Globus pallidus (tissue), 1 donor: Measurements from ENCODE around the gene MGAT4C.

Experiments used
- DNase-seq: peaks from one replicate; pipeline ENCODE4 v3.0.0-alpha.2; 2015; ENCODE audit warnings: low spot score

The MGAT4C gene

DNA sequence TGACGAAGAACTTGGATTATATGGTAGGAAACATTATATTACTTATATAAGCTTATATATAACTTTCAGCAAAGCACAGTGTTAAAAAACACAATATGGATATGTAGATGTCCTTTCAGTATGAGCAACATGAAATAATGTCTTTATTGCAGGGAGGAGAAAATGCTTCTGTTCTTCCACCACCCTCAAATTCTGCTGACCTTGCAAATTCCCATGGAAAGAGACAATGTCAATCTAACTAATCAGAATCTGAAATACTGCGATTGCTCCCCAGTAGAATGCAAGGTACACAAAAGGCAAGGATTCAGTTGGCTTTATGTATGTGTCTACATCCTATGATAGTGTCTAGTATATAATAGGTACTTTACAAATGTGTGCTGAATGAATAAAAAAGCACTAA, 26.4 kb downstream of the MGAT4C start:
- no peak for DNase-seq

DNA sequence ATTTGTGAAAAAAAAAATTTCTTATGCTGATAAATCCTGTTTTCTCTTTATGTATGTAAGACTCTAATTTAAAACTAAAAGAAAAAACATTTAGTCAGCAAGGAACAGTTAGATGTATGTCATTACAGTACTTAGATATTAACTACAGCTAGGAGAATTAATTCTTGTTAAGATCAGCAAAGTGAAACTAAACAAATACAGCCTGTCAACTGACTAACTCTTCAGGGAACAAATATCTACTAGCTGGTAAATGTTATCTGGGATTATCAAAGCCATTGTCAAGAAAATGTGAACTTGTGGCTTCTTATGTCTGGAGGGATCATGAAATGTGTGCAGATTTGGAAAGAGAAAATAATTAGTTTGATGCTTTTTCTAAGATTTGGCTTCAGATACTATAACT, 27.5 kb downstream of the MGAT4C start:
- no peak for DNase-seq

DNA sequence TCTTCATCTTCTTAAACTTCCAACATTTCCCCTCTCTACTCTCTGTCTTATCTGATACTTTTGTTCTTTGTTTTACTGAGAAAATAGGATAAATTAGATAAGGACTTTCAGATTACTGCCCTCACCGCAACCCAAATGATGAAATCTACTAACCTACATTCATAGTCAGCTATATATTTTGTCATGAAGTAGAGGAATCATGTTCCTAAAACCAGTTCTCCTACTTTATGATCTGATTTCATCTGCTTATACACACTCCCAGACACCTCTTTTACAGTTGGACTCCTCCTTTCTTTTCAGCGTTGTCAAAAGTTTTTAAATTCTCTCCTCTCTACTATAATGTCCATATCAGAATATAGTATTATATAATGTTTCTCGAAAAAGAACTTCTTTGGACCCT, 29.7 kb downstream of the MGAT4C start:
- DNase-seq, result no peak

DNA sequence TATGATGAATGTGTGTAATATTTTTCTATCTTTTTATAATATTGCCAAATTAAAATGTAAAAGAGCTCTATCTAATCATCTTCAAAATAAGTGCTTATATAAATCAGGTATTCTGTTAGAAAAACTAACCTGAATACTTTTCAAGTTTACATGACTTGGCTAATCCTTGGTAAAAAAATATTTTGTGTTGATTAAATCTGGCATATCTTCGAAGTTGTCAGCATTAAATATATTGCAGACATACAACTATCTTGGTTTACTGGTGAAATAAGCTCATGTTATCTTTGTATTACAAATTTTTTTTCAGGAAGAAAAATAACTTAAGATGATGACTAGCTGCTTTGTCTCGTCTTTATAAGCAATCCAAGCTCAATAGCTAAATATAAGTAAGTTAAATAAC, 39.6 kb downstream of the MGAT4C start:
- DNase-seq, result no peak

DNA sequence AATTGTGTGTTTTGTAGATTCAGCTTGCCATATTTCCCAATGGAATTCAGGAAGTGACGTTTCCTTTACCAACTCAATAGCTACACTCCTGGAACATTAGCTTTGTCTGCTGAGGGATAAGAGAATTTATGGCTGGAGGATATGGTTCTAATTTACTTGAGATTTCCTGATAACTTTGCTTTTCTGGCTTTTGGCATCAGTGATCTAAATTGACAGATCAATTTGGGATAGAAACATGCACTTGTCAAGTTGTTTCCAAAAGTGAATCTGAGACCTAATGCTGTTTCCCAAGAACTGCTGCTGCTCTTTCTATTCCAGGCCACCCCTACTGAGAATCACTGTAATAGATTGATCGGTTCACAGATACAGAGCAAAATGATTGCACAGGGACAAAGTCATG, 43.2 kb downstream of the MGAT4C start:
- DNase-seq, result no peak

DNA sequence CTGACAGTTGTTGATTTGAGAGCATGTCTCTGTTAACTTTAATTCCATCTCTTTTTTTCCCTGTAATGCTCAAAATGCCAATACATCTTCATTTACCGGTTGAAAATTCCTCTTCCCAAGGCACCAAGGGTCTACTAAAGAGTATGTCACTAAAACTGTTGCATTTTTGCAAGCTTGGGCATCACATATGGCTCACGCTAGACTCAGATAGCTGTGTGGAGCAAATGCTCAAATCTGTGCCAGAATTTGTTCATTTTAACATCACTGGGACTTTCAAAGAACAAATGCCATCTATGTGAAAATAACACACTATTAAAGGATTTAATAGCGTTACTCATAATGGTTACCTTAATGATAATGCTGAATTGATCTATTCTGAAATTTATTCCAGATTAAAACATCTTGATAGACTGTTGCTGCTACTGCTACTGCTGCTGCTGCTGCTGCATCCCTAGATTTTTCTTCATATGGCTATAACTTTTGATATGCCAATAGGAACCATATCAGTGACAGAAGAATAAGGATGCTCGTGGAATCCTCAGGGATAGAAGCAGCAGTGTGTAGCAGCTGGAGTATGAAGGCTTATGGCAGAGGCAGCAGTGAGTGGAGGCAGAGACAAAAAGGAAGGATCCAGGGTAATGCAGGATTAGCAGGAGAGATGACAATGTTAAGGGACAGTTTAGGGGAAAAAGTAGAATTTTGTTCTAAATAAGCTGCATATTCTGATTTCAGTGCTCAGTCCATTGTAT, 57.3 kb downstream of the MGAT4C start:
- no peak for DNase-seq

GRCh38 chr12:86196465-86196864, 59.7 kb downstream of the MGAT4C start:
- DNase-seq, result no peak

- DNase-seq, result peak; percentile 47
Measured at GRCh38 chr12:86194721-86195120, 61.5 kb downstream of the MGAT4C start.

GRCh38 chr12:86193931-86194330, 62.3 kb downstream of the MGAT4C start:
- no peak for DNase-seq

- no peak for DNase-seq
Measured at GRCh38 chr12:86188226-86188625, 68.0 kb downstream of the MGAT4C start.

DNA sequence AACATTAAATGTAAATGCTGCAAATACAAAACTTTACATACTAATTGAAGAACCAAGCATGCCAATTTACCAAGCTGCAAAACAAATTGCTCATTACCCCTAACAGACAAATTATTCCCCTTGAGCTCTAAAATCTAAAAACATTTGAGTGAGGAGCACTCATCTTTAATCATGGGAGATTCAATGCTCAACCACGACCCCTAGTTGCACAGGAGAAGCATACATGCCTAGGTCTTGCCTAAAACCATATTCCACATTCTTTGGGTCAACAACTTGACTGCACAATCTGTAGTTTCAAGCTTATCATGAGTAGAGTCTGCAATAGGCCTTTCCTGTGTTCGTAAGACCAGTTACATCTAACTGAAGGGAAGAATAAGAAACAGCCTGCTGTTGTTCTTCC, 69.7 kb downstream of the MGAT4C start:
- no peak for DNase-seq

- DNase-seq, result no peak
Measured at GRCh38 chr12:86179855-86180254, 76.3 kb downstream of the MGAT4C start.

DNA sequence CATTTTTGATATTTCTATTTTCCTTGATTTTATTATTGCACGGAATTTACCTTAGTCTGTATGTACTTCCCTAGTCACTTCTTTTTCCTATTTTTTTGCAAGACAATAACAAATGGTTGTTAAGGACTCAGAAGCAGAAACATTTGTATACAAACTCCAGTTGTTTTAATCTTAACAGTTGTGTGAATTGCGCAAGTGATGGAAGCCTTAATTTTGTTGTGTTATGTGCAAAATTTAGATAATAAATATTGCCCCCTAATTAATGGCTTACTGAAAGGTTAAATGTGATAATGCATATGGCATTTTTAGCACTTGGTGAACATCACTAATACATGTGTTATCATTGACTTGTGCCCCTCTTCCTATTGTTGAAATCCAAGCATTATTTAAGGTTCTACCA, 82.0 kb downstream of the MGAT4C start:
- DNase-seq, result no peak

GRCh38 chr12:86172913-86173443, 83.2 kb downstream of the MGAT4C start:
- no peak for DNase-seq

DNA sequence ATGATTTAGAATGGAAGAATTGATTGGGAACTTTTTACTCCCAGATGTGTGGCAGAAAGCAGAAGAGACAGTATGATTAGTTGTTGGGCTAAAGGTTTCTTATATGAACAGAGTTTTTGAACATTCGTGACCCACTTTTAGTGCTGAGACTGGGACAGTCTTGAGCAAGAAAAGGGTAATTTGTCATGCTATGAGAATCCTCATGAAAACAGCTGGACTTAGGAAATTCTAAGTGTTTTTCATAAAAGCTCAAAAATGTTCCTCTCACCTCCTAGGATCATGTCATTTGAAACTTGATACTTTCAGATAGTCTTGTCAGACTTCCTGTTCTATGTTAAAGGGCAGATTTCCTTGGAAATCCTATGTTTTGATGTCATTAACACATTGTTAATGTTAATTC, 86.1 kb downstream of the MGAT4C start:
- DNase-seq, result no peak

GRCh38 chr12:86158956-86159355, 97.2 kb downstream of the MGAT4C start:
- no peak for DNase-seq

DNA sequence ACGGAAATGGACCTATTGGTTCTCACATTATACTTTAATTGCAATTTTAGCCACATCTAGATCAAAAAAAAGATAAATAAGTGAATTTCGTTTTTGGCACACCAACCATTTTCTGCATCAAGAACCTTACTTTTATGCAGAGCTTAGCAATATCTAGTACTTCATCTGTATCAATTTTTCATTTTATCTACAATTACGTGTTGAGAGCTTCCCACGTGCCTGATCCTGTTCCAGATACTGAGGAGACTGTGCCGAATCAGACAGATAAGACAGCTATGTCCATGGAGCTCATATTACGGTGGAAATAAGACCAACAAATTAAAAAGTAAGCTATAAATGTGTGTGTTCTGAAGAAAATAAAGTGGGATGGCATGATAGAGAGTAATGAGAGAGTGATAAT, 101.6 kb downstream of the MGAT4C start:
- DNase-seq, result no peak

GRCh38 chr12:86148612-86149011, 107.6 kb downstream of the MGAT4C start:
- no peak for DNase-seq

- no peak for DNase-seq
Measured at GRCh38 chr12:86148071-86148470, 108.1 kb downstream of the MGAT4C start.

GRCh38 chr12:86145156-86145555, 111.0 kb downstream of the MGAT4C start:
- no peak for DNase-seq

- DNase-seq, result no peak
Measured at GRCh38 chr12:86143162-86143561, 113.0 kb downstream of the MGAT4C start.

GRCh38 chr12:86139671-86140070, 116.5 kb downstream of the MGAT4C start:
- DNase-seq, result no peak

GRCh38 chr12:86138770-86139169, 117.4 kb downstream of the MGAT4C start:
- no peak for DNase-seq

GRCh38 chr12:86137936-86138335, 118.3 kb downstream of the MGAT4C start:
- no peak for DNase-seq
